Islet of Langerhans (tissue), 1 donor: Measurements from ENCODE around the gene AK8.

Source experiments
- FAIRE-seq: peaks from one replicate; lab custom pipeline; 2011; peaks lifted over from hg19 to GRCh38; lab: Jason Lieb, UNC

Gene AK8

GRCh38 chr9:132887181-132888120 is 9.4 kb upstream of the AK8 start:
- no peak for FAIRE-seq

GRCh38 chr9:132886334-132886725 is 8.2 kb upstream of the AK8 start:
- no peak for FAIRE-seq

- no peak for FAIRE-seq
Observed at GRCh38 chr9:132885720-132886333, 7.7 kb upstream of the AK8 start.

DNA sequence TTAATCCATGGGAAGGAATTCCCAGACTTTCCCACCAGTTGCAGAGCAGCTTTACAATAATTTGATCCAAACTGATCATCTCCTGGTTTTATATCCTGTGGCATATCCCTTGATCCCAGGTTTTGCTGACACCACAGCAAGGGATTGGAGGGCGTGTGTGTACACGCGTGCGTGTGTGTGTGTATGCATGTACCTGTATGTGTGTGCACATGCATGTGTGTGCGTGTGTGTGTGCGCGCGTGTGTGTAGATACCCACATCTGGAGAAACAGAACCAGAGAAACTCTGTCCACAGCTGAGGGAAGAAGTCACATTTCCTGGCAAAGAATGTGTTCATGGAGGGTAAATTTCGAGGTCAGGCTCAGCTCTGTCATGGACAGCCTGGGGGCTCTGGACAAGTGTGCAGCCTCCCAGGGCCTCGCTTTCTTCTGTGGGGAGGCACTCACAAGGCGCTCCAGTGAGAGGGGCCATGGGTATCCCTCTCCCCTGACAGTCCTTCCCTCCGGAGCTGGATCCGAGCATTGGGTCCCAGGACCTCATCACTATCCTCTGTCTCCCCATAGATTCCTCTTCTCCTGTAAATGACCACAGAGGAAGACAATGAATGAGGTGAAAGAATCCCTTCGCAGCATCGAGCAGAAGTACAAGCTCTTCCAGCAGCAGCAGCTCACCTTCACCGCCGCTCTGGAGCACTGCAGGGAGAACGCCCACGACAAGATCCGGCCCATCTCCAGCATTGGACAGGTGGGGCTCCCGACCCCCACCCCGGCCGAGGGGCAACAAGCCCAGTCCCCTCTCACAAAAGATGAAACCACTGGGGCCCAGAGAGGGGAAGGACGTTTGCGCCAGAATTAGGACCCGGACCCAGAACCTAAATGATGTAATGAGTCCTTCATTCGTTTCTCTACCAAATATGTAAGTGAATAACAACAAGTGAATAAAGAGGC is 5.5 kb upstream of the AK8 start:
- no peak for FAIRE-seq

DNA sequence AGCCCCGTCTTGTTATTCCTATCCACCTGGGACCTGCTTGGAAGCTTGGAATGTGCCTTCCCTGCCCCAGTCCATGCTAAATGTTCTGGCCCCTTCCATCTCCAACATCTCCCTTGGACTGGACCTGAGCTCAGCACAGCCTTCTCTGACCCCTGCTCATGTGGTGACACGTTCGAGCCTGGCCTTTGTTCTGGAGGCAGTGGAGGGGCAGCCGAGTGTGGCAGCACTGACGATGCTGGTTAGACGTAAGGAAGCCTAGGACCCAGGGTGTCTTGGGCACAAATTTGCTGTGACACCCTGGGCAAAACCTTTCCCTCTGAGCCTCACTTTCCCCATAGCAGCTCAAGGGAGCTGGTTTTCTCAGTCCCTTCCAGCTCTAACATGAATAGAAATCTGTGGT is 4.5 kb upstream of the AK8 start:
- no peak for FAIRE-seq

GRCh38 chr9:132881826-132882225 is 3.7 kb upstream of the AK8 start:
- no peak for FAIRE-seq

GRCh38 chr9:132880324-132880661 is 2.2 kb upstream of the AK8 start:
- FAIRE-seq: no peak

DNA sequence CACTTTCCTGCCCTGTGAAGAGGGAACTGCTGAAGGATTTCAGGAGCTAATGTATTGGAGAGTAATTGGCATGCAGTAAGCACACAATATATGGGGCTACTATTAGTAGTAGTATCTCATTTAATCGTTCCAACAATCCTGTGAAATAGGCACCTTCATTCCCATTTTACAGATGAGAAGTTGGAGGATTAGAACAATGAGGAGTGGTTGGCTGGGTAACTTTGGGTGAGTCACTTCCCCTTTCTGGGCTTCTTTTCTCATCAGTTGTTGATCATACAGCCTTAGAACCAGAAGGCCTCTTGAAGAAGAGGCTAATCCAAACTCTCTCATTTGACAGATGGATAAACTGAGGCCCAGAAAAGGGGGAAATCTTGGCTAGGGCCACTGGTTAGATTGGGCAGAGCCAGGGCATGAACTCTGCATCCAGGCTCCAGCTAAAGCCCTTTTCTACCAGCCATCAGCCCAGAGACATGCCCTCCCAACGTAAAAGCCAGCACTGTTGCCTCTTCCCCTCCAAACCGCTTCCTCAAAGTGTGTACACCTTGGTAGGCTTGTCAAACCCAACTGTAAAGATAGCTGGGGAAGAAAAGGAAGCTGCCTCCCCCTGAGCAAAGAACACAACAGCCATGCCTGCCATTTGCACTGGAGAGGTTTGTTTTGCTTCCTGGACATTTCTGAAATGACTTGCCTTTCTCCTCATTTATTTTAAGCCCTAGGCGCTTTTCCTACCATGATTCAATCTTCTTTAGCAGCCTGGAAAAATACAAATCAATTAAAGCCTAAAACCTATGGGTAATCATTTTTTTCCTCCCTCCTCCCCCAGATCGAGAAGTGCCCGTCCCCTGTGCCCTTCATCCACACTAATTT is 1.6 kb upstream of the AK8 start:
- no peak for FAIRE-seq

- no peak for FAIRE-seq
Observed at GRCh38 chr9:132878695-132879456, 792 bp upstream of the AK8 start, which contains the start of gene SPACA9. Gene SPACA9, plus strand, starts transcription at chr9:132878898. Its CDS starts 5,050 bp downstream, at chr9:132883948.

DNA sequence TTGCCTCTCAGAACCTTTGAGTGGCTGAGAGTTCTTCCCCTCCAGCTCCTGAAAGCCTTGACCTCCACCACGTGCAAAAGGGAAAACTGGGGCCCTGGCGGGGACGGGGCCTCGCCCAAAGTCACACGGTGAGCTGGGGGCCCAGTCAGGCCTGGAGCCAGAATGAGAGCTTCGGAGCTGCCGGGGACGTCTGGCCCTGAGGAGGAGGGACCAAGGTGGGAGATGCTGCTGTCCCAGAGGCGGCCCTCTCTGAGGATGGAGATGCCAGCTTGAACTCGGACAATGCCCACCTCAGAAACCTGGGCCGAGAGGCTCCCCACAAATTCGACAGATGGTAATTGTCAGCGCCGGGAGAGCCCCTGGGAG is 643 bp downstream of the AK8 start:
- no peak for FAIRE-seq

GRCh38 chr9:132876849-132877248 is 1.2 kb downstream of the AK8 start:
- FAIRE-seq: no peak

- FAIRE-seq: no peak
Observed at GRCh38 chr9:132875159-132875558, 2.9 kb downstream of the AK8 start.

DNA sequence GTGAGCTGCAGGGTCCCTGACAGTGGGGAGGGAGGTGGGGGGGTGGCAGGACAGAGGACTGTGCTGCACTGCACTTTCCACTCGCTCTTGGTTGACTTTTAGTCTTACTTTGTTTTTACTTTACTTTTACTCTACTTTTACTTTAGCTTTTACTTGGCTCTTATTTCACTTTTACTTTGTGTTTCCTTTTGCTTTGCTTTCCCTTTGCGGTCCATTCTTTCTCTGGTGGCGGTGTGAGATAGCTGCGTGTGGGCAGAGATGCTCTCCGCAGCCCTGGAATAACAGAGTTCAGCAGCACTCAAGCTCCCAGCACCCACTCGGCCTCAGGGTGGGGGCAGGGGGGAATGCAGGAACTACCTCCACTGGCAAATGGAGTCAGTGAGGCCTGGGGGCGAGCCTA is 4.7 kb downstream of the AK8 start:
- FAIRE-seq: no peak

DNA sequence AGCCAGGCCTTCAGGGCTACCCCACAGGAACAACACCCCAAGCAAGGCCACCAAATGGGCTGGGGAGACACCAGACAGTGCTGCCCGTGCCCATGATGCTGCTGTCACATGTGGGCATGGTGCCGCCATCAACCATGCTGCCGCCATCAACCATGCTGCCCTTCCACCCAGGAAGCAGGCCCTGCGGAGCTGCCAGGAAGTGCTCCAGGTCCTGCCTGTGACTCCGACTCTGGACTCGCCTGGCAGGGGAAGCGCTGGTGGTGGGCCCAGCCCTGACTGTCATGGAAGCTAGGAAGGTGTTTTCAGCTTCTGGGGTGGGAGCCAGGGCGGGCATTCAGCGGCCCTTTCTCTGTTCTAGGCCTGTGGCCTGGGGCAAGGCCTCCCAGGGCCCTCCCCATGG is 8.8 kb downstream of the AK8 start:
- no peak for FAIRE-seq

- FAIRE-seq: no peak
Observed at GRCh38 chr9:132866898-132867297, 11.2 kb downstream of the AK8 start.

DNA sequence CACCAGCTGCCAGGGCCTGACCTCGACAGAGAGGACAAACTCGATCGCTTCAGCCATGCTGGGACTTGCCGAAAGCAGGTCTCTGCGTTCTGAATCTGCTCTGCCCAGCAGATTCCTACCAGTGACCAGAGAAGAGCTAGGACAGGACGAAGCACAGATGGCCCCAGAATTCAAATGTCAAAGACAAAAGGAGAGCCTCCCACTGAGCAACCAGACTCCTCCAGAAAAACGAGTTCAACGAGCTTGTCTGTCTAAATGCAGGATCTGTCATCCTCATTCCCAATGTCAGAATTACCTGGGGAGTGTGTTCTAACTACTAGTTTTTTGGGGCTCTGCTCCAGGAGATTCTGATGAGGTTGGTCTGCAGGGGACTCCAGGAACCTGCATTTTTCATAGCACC is 13.4 kb downstream of the AK8 start:
- FAIRE-seq: no peak

DNA sequence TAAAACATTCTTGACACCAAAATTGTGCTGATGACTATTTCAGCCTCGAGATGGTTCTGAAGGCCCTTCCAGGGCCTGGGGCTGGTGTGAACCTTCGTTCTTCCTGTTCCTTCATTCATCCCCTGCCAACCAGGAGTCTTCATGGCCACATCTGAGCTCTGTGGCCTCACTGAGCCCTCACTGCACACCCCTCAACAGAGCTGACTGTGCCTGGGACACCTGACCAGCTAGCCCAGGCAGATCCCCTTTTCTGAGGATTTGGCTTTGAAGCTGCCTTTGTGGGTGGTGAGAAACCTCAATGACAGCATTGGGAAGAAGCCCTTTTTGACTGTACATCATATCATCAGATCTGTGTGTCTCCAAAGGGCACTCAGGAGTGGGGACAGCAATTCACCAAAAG is 13.8 kb downstream of the AK8 start:
- FAIRE-seq: no peak

- FAIRE-seq: no peak
Observed at GRCh38 chr9:132863096-132863495, 15.0 kb downstream of the AK8 start.

GRCh38 chr9:132862533-132862932 is 15.6 kb downstream of the AK8 start:
- no peak for FAIRE-seq

GRCh38 chr9:132861666-132862065 is 16.4 kb downstream of the AK8 start:
- no peak for FAIRE-seq

DNA sequence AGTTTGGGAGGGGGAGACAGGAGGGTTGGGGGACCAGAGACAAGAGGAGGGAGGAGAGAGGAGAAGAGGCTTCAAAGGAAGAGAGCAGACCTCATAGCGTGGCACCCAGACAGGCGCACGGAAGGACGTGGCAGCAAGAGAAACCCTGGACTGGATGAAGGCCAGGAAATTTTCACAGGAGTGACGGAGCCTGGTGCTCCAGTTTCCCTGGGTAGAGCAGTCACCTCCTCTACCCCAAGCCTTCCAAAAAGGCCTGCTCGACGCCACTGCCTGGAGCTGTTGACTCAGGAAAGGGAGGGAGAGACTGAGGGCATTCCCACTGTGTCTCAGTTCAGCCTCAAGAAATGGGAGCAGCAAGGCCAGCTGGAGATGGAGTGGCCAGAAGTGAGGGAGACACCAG is 19.3 kb downstream of the AK8 start:
- FAIRE-seq: no peak
